Measurements from ENCODE around the gene MYO16.

MYO16 gene

DNA sequence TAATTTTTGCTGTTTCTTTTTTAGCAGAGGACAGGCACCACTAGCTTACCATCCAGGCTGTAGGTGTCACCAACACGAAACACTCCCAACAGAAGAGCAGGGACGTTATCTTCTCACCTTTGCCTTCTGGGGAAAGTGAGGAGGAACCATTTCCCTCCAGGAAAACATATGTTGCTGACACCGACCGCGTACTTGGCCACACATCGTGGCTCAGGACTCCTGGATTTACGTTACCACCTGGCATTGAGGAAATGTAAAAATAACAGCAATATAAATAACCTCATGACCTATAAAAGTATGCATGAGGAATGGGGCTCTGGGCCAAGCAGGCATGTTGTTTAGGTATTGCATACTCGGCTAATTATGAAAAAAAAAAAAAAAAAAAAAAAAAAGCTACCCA lies 525.1 kb downstream of the MYO16 start:
- TF ChIP-seq, protein P1, sequence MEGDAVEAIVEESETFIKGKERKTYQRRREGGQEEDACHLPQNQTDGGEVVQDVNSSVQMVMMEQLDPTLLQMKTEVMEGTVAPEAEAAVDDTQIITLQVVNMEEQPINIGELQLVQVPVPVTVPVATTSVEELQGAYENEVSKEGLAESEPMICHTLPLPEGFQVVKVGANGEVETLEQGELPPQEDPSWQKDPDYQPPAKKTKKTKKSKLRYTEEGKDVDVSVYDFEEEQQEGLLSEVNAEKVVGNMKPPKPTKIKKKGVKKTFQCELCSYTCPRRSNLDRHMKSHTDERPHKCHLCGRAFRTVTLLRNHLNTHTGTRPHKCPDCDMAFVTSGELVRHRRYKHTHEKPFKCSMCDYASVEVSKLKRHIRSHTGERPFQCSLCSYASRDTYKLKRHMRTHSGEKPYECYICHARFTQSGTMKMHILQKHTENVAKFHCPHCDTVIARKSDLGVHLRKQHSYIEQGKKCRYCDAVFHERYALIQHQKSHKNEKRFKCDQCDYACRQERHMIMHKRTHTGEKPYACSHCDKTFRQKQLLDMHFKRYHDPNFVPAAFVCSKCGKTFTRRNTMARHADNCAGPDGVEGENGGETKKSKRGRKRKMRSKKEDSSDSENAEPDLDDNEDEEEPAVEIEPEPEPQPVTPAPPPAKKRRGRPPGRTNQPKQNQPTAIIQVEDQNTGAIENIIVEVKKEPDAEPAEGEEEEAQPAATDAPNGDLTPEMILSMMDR (IDR thresholded peaks at IDR 0.05; ENCODE audit: low read length, missing control alignments) = no peak
- no peak overlapping the region for H3K4me3 ChIP-seq (replicated peaks; ENCODE audit: low read depth, low read length)
- no peak for DNase-seq (ENCODE audit: low read depth)

DNA sequence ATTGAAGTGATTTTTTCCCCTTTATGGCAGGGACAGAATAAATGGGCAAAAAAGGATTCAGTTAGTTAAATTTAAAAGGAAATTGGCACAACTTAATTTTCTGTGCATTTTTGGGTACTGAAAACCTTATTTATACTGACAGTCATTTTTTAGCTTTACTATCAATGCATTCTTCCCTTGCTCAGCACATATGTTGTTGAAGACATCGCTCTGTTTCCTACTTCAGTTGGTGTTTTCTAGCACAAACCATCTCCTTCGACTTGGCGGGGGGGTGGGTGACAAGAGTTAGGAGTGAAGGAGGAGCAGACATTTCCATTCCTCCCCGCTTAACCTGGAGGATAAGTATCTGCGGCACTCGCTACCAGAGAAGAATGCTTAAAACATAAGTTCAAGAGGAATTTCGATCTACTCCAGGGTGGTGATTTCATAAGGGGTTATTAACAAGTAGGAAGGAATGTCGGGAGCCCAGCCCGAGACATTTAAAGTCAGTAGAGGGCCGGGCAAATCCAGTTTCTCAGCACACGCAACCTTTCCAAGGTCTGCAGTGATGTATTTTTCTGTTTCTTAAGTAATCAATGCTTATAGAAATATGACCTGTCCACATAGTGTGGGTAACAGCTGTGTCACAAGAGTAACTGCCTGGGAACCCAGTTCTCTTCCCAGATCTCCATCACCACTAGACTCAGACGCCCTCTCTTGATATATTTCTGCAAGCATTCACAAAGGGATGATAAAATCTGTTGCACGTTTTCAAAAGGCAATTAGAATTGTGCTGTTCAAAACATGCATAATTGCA lies 525.8 kb downstream of the MYO16 start:
- DNase-seq (ENCODE audit: low read depth) = peak; percentile 53
- no peak overlapping the region for H3K4me3 ChIP-seq (replicated peaks; ENCODE audit: low read depth, low read length)
- TF ChIP-seq, protein P1 (IDR thresholded peaks at IDR 0.05; ENCODE audit: low read length, missing control alignments) = no peak

DNA sequence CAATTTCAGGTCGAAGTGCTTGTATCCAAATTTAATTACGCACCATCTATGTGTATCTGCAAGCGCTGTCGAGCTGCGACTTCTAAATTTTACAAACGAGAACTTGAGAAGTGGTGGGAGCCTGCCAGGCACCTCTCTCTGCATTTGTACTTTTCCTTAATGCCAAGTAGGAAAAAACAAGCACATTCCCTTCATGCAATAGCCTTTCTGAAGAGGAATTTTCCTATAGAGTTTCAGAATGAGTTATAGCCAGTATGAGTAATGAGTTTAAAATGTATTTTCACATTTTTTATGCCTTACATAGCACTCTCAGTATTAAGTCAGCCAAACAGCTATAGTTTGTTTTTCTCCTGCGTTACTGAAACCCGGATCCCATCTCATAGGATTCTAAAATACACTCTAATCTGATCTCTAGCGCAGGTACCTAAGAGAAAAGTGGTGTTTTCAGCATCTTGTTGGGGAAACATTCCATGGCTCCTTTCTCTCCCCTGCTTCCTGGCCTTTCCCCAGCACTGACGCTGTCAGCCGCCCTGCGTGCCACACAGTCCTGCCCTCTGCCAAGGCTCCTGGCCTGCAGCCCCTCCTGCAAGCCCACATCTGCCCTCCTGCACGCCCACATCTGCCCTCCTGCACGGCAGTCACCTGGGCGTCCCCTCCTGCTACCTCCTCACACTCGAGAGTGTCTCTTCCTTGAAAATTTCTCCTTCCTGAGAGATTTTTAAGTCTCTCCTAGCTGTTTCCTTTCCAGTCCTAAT lies 526.9 kb downstream of the MYO16 start:
- peak; percentile 88 for DNase-seq (ENCODE audit: low read depth)
- TF ChIP-seq, protein P1 (IDR thresholded peaks at IDR 0.05; ENCODE audit: low read length, missing control alignments) = no peak
- no peak overlapping the region for H3K4me3 ChIP-seq (replicated peaks; ENCODE audit: low read depth, low read length)

DNA sequence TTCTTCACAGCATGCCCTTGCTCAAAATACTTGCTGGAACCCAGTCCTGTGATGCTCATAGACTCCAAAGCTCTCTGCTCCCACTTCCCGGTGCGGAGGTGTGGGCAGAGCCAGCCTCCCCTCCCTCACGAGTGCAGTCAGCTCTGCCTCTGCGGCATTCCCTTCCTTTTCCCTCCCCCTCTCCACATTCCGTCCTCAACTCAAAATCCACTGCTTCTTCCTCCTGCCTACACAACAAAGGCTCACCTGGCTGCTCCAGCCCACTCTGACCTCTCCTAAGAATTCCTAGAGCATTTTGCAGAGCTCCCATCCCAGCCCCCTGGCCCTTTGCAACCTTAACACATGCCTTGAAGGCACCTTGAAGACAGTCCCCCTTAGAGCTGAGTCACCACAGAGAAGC lies 527.9 kb downstream of the MYO16 start:
- TF ChIP-seq, protein P1 (IDR thresholded peaks at IDR 0.05; ENCODE audit: low read length, missing control alignments) = no peak
- no peak for DNase-seq (ENCODE audit: low read depth)
- H3K4me3 ChIP-seq (replicated peaks; ENCODE audit: low read depth, low read length) = no peak overlapping the region

DNA sequence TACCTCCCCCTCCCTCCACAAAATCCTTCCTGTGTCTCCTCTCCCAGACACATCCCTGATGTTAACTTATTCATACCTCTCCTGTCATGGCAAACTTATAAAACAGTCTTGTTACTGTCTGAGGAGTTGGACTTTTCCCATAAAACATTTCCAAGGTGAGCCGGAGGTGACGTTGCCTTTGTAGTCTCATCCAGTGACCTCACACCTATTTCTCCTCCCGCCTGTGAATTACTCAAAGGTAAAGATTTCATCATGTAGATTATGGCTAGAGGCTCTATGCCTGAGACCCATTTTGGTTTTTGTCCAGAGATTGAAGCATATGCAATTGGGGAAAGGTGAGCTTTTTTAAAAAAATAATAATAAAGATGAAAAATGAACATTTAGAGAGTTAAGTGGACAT lies 529.0 kb downstream of the MYO16 start:
- DNase-seq (ENCODE audit: low read depth) = no peak
- TF ChIP-seq, protein P1 (IDR thresholded peaks at IDR 0.05; ENCODE audit: low read length, missing control alignments) = no peak

DNA sequence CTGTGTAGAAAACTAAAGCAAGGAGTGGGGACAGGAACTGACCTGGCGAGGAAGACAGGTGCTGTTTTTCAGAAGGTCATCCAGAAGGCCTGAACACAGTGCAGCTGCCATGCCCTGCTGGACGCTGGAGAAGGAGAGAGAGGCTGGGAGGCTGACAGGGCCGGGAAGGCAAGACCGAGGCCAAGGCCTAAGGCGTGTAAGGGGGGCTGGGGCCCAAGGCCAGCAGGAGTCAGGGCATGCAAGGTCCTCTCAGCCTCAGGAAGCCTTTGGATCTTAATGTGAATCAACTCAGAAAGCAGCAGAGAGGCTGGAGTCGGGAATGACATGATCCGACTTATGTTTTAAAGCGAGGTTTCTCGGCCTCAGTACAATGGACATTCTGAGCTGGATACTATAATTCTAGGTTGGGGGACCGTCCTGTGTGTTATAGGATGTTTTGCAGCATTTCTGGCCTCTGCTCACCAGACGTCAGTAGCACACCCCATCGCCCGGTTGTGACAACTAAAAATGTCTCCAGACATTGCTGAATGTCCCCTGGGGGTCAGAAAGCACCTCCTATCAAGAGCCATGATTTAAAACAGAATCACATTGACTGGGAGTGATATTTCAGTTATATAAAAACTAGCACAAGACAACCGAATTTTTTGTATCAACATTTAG lies 530.4 kb downstream of the MYO16 start:
- DNase-seq (ENCODE audit: low read depth) = no peak
- no peak overlapping the region for H3K4me3 ChIP-seq (replicated peaks; ENCODE audit: low read depth, low read length)
- TF ChIP-seq, protein P1 (IDR thresholded peaks at IDR 0.05; ENCODE audit: low read length, missing control alignments) = no peak

More for the DNA sequence above, 529.0 kb downstream of the MYO16 start:
- H3K4me3 ChIP-seq (replicated peaks; ENCODE audit: low read depth, low read length) = no peak overlapping the region

Measured in fibroblast of pulmonary artery (primary cell).